DMS114 treated with DMSO at 0.1 percent for 48 hours (cell line): ENCODE measurements around the gene MTA1.

Experiments
- DNase-seq: peaks from one replicate; lab custom pipeline; 2025; ENCODE audit not compliant: unreplicated experiment; lab: John Stamatoyannopoulos, UW

Gene MTA1

DNA sequence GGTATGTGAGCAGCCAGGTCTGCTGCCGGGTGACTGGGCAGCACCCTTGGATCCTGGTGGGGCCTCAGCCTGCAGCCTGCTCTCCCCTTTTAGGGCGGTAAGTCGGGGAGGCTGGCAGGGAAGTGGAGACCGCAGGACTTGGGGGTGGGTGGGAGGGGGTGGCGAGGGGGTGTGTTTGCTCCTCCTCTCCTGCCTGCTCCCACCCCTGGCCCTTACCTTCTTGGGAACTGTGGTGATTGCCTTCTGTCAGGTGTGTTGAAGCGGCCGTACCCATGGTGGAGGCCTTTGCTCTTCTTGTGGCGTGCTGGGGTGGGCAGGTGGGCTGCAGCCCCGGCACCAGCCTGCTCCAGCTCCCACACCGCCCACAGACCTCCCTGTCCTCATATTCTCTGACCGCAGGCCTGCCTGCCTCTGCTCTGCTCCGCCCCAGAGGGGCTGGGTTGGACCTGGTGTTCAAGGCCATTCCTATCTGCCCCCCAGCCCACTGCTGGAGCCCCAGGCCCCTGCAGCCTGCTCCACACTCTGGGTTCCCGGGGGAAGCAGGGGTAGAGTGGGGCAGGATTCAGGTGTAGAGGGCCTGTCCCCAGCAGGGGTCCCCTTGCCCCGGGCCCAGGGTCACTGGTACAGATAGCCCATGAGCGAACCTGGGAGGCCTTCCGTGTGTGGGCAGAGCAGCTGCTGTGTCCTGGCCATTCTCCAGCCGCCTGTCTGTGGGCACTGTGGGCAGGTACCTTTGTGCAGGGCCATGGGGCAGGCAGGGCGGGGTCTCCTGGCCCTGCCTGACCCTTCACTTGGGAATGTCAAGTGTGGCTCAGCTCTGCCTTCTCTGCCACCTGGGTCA, 76.6 kb downstream of the MTA1 start:
- DNase-seq = no peak

DNA sequence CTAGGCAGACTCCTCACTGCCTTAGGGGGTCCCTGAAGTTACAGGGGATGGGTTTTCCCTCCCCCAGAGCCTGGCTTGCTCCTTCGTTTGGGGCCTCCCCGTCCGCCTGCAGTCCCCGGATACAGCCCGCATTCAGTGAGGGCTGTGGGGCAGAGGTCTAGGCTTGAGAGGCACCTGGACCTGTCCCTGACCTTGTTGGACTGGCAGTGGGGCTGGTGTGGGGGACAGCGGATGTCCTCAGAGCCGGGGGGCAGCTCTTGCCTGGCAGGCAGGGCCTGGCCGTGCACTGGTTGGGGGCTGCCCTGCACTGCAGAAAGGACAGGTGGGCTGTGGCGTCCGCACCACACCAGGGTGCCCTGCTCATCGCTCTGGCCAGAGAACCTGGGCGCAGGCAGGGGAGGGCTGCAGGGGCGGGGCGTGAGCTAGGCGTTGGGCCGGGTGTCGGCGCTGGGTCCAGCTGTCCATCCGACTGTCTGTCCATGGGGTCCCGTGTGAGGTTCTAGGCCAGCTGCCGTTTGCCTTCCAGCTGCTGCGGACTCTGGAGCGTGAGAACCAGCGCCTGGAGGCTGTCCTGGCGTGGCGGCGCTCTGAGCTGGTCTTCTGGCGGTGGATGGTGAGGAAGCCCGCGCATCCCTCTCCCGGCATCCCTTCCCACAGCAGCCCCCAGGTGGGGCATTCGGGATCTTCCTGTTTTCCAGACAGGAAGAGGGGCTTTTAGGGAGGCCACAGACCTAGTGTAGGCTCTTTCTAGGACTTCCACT, 77.4 kb downstream of the MTA1 start:
- DNase-seq = no peak

- DNase-seq = no peak
Measured at GRCh38 chr14:105497671-105498429, 78.2 kb downstream of the MTA1 start.

- DNase-seq = no peak
Measured at GRCh38 chr14:105498430-105499255, 79.0 kb downstream of the MTA1 start.

DNA sequence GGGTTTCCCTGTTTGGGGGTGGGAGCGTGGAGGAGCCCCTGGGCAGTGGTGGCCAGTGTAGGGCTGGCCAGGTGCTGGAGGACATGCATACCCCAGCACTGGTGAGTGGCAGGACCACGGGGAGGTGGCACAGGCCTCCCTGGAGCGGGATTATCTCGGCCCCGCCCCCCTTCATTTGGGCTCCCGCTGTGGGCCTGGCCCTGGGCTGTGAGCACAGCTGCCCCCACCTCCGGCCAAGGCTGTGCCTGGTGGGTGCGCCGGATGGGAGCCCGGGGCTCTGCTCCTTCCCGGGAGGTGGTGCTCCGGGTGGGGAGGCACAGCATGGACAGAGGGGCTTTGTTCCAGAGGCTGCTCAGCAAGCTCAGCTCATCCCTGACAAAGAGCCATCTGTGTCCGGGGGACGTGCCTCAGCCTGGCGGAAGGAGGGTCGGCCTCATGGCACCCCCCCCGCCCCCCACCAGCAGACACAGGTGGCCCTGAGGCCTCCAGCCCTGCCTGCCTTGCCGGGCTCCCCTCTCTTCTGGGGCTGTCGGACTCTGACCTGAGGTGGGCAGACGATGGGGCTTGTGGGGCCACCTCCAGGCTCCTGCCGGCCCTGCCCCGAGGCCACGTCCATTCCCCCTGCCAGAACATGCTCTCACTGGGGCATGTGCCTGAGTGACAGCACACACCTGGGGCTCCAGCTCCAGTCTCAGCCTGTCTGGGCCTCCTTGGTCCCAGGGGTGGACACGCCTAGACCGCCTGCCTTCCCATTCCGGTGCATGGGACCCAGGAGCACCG, 79.8 kb downstream of the MTA1 start:
- DNase-seq = no peak

- DNase-seq = no peak
Measured at GRCh38 chr14:105500036-105500725, 80.6 kb downstream of the MTA1 start.

DNA sequence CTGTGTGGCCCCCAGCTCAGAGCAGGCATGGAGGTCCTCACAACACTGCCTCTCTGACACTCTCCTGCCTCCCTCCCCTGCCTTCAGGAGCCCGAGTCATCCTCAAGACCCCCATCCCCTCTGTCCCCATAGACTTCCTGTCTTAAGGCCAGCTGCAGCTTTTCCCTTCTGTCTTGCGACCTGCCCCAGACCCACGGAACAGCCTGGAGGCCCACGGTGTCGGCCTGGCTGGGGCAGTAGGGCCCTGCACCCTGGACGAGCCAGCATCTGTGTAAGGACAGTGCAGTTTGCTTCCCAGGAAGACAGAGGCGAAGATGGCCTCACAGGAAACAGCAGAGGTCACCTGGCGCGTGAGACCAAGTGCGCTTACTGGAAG, 81.1 kb downstream of the MTA1 start:
- no peak for DNase-seq

DNA sequence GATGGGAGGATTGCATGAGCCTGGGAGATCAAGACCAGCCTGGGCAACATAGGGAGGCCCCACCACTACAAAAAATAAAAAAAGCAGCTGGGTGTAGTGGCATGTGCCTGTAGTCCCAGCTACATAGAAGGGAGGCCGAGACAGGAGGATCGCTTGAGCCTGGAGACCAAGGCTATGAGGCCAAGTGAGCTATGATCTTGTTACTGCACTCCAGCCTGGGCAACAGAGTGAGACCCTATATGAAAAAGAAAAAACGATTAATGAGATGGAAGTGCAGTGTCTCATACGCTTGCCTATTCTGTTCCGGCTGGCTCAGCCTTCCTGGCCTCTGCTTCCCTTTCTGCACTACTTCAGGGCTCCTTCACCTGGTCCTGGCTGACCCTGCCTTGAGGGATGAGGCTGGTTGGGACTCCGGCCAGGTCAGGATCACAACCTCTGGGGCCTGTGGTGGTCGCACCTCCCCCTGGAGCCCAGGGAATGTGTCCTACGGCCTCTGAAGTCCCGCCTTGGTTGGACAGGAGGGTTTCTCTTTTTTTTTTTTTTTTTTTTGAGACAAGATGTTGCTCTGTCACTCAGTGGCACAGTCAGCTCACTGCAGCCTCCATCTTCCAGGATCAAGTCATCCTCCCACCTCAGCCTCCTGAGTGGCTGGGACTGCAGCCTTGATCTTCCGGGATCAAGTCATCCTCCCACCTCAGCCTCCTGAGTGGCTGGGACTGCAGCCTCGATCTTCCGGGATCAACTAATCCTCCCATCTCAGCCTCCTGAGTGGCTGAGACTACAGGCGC, 82.1 kb downstream of the MTA1 start:
- DNase-seq = no peak

GRCh38 chr14:105502446-105503295, 83.0 kb downstream of the MTA1 start:
- no peak for DNase-seq

DNA sequence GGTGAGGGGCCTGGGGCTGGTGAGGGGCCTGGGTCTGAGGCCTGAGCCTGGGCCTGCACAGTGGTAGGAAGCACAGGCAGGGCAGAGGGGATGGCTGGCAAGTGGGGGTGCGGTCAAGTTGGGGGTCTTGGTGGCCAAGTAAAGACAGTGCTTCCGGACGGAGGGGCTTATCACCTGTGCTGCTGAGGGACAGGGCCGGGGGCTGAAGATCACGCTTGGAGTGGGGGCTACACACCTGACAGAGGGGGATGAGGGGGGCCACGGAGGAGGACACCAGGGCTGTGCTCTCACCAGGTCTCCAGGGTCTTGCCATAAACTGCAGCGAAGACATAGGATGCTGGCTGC, 83.6 kb downstream of the MTA1 start:
- no peak for DNase-seq

DNA sequence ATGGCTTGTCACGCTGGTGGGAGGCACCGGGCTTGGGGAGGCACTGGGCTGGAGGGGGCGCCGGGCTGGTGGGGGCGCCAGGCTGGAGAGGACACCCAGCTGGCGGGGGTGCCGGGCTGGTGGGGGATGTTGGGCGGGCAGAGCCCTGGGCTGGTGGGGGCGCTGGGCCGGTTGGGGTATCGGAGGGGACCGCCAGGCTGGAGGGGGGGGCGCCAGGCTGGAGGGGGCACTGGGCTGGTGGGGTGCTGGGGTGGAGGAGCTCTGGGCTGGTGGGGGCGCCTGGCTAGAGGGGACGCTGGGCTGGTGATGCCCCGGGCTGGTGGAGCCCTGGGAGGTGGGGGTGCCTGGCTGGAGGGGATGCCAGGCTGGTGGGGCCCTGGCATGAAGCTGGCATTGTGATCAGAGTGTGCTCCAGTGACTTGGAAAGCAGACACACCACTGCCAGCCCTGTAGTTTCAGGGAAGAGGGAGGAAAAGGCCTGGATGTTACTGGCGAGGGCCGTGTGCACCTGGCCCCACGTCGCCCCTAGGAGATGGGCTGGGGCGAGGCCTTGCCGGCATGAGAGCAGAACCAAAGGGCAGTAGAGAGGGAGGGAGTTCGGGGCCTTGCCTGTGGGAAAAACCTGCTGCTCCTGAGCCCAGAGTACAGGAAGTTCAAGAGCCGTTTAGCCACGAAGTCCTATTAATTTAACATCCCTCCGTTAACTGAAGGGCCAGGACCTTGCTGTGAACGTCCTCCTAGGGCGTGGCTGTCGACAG, 84.5 kb downstream of the MTA1 start:
- DNase-seq = no peak

- DNase-seq = no peak
Measured at GRCh38 chr14:105505101-105505500, 85.5 kb downstream of the MTA1 start.

DNA sequence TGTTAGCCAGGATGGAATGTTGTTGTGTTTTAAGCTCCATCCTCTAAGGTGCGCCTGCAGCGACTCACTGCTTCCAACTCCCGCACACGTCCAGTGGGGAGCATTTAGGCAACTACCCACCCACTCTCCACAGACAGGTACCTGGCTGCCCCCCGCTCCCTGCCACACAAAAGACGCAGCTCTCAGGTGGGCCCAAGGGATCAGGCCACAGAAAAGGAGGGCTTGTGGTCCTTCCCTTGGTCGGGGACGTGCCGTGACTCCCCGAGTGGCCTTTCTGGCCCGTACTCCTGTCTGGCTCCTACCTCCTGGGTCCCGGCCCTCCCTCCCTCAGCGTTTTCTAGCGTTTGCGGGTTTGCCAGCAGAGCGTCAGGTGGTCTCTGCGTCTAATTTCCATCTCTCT, 87.6 kb downstream of the MTA1 start:
- no peak for DNase-seq

DNA sequence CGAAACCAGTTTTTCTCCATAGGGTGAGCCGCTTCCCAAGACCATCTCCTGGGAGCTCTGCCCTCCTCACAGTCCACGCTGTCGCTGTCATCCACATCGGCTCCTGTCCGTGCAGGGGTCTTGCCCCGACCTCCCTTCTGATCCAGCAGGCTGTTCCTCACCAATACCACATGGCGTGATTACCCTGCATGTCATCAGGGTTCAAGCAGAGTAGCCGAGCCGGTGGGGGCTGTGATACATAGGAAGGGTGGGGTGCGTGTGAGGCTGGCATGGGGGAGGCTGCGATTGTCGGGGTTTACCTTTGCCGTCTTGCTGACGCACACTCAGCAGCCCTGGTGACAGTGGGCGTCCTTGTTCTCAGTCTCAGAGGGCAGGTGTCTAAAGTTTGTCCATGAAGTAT, 88.4 kb downstream of the MTA1 start:
- no peak for DNase-seq

- no peak for DNase-seq
Measured at GRCh38 chr14:105508601-105509000, 89.0 kb downstream of the MTA1 start.

DNA sequence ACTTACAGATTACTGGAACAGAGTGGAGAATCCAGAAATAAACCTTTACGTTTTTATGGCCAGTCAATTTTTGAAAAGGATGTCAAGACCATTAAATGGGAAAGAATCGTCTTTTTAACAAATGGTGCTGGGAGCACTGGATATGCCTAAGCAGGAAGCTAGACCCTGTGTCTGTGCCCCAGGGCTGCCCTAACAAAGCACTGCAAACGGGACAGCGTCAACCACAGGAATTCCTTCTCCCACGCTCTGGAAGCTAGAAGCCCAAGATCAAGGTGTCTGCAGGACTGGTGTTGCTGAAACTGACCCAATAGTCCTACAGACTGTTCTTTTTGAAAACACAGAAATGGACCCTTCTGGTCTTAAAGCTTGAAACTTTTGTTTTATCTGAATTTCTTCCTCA, 97.5 kb downstream of the MTA1 start:
- no peak for DNase-seq
